K562 (cell line): ENCODE results near the gene RABGAP1L. TPM values are rescaled to one million over a fixed set of nuclear protein-coding genes. Genes with fewer than 3 reads are reported as not detected.

Experiments used
- ATAC-seq: fragments of 200-7000 bp; cut with Tn5 transposase; 3 replicates; pipeline ENCODE4 v1.9.1; 2020; ENCODE audit warnings: moderate library complexity
- BruUV-seq: library from RNA; stranded (reverse); fragments of 400-500 nt; replicated peaks from 2 replicates; lab custom pipeline; 2021; lab: Mats Ljungman, UMichigan
- CTCF ChIA-PET: fragments of 300-600 bp; formaldehyde crosslinking; extraction: SDS; loops from one replicate; lab custom pipeline; 2021; ENCODE audit warnings: low intra/inter-chr PET ratio; lab: Yijun Ruan, JAX
- POLR2A ChIA-PET: fragments of 300-600, 350-650 bp; sonication (Branson Sonifier 250); formaldehyde crosslinking; extraction: SDS; loops from one replicate; lab custom pipeline; 2021; ENCODE audit warnings: antibody characterized with exemption, inconsistent platforms; lab: Yijun Ruan, JAX
- DNase-seq, 4 experiments: peaks; one replicate each; pipeline versions ENCODE4 v3.0.0 to v3.0.0-alpha.2; 2011 to 2018; ENCODE audit warnings: low spot score in 3 of 4, mixed read lengths in 3 of 4; ENCODE audit errors: extremely low read depth in 1 of 4
- FAIRE-seq: peaks from 2 replicates; lab custom pipeline; 2011; peaks lifted over from hg19 to GRCh38; lab: Jason Lieb, UNC
- H2AFZ ChIP-seq: 2 replicates; pipeline ENCODE4 v1.6.0; 2011; ENCODE audit warnings: low read depth, low read length, control low read depth, inconsistent platforms
- H3K27ac ChIP-seq: fragments of 200-600 bp; 3 replicates; pipeline ENCODE4 v1.8.0; 2011; ENCODE audit warnings: low read depth, mild to moderate bottlenecking, control low read depth, inconsistent platforms, low read length, moderate library complexity, mixed read lengths; ENCODE audit errors: extremely low read depth
- H3K27me3 ChIP-seq, 2 experiments: fragments of 300-600 bp in 1 of 2; 2 replicates in 1 of 2; 3 replicates in 1 of 2; pipeline versions ENCODE4 v1.6.0 to v1.8.0; 2011; ENCODE audit warnings: inconsistent platforms in 2 of 2, low read length in 2 of 2, mild to moderate bottlenecking in 1 of 2, mixed read lengths in 1 of 2, moderate library complexity in 1 of 2; ENCODE audit not compliant: control insufficient read depth in 2 of 2, insufficient read depth in 2 of 2
- H3K36me3 ChIP-seq: fragments of 300-600 bp; 3 replicates; pipeline ENCODE4 v1.8.0; 2011; ENCODE audit warnings: mild to moderate bottlenecking, low read length, inconsistent platforms; ENCODE audit not compliant: control insufficient read depth, insufficient read depth
- H3K4me1 ChIP-seq, 2 experiments: fragments of 200-600 bp in 1 of 2; replicated peaks in 1 of 2; 2 replicates in 1 of 2; 3 replicates in 1 of 2; pipeline versions ENCODE4 v1.5.1 to v1.8.0; 2011; ENCODE audit warnings: inconsistent platforms in 2 of 2, low read length in 2 of 2, mild to moderate bottlenecking in 1 of 2, mixed read lengths in 1 of 2, moderate library complexity in 1 of 2; ENCODE audit not compliant: control insufficient read depth in 2 of 2, insufficient read depth in 2 of 2
- H3K4me2 ChIP-seq: 2 replicates; pipeline ENCODE4 v1.6.1; 2011; ENCODE audit warnings: low read length, control low read depth, inconsistent platforms, mixed read lengths; ENCODE audit not compliant: insufficient read depth
- H3K4me3 ChIP-seq: fragments of 200-600 bp; sonication (generic), shearing (Covaris generic); 2 replicates; pipeline ENCODE4 v1.5.1; 2016; ENCODE audit warnings: control low read depth, inconsistent platforms
- H3K79me2 ChIP-seq: fragments of 200-600 bp; 3 replicates; pipeline ENCODE4 v1.8.0; 2011; ENCODE audit warnings: low read length, inconsistent platforms; ENCODE audit not compliant: control insufficient read depth, insufficient read depth
- H3K9ac ChIP-seq, 2 experiments: 2 replicates each; pipeline versions ENCODE4 v1.6.0 to v1.6.1; 2011; ENCODE audit warnings: low read depth in 2 of 2, low read length in 2 of 2, control low read depth in 1 of 2, inconsistent platforms in 1 of 2, mild to moderate bottlenecking in 1 of 2, mixed read lengths in 1 of 2; ENCODE audit not compliant: insufficient read depth in 1 of 2
- H3K9me1 ChIP-seq: one replicate; pipeline ENCODE4 v1.6.0; 2011; ENCODE audit warnings: inconsistent platforms, mild to moderate bottlenecking, low read length, moderate library complexity; ENCODE audit not compliant: control insufficient read depth, insufficient read depth
- H3K9me3 ChIP-seq: replicated peaks from 2 replicates; pipeline ENCODE4 v1.5.1; 2011; ENCODE audit warnings: low read depth, low read length, inconsistent platforms; ENCODE audit not compliant: control insufficient read depth, insufficient read depth
- H4K20me1 ChIP-seq: replicated peaks from 2 replicates; pipeline ENCODE4 v1.6.1; 2011; ENCODE audit warnings: low read length, inconsistent platforms, mixed read lengths; ENCODE audit not compliant: control insufficient read depth, insufficient read depth
- CREBBP ChIP-seq: IDR thresholded peaks from one replicate; pipeline ENCODE4 v1.6.1; 2012; ENCODE audit warnings: low read depth, mild to moderate bottlenecking, control low read depth, inconsistent platforms, low read length
- CTBP1 ChIP-seq: fragments of 450-650 bp; IDR thresholded peaks from 2 replicates; pipeline ENCODE4 v1.6.1; 2016; ENCODE audit warnings: borderline replicate concordance
- ELK3 ChIP-seq: fragments of 450-650 bp; formaldehyde crosslinking; IDR thresholded peaks from 2 replicates; pipeline ENCODE4 v1.4.0; 2020; ENCODE audit warnings: mild to moderate bottlenecking
- MTA1 ChIP-seq: fragments of 450-650 bp; IDR thresholded peaks from 2 replicates; pipeline ENCODE4 v1.6.1; 2017; ENCODE audit warnings: borderline replicate concordance
- PBX2 ChIP-seq, 2 experiments: IDR thresholded peaks in 1 of 2; conservative IDR thresholded peaks in 1 of 2; 2 replicates each; pipeline ENCODE4 v1.6.1; 2016; ENCODE audit warnings: low read depth in 2 of 2, mild to moderate bottlenecking in 1 of 2, missing compliant biosample characterization in 1 of 2, missing genetic modification characterization in 1 of 2, moderate library complexity in 1 of 2
- PRDM10 ChIP-seq: fragments of 450-650 bp; IDR thresholded peaks from 2 replicates; pipeline ENCODE4 v1.6.1; 2018; ENCODE audit not compliant: partially characterized antibody
- RAD51 ChIP-seq: fragments of 450-650 bp; IDR thresholded peaks from 2 replicates; pipeline ENCODE4 v1.7.1; 2016; ENCODE audit warnings: low read depth, mild to moderate bottlenecking, borderline replicate concordance
- RUNX1 ChIP-seq: sonication (generic); IDR thresholded peaks from 2 replicates; pipeline ENCODE4 v1.6.1; 2016; ENCODE audit warnings: antibody characterized with exemption, low read depth
- SMARCA4 ChIP-seq: fragments of 450-650 bp; IDR thresholded peaks from 2 replicates; pipeline ENCODE4 v1.6.1; 2016
- TFAM ChIP-seq: fragments of 250-450 bp; sonication (Bioruptor Pico); conservative IDR thresholded peaks from 2 replicates; pipeline ENCODE4 v1.5.0; 2021; ENCODE audit warnings: mild to moderate bottlenecking, moderate library complexity
- ZNF174 ChIP-seq: fragments of 250-450 bp; sonication (Bioruptor Pico); IDR thresholded peaks from 2 replicates; pipeline ENCODE4 v1.4.0; 2020; ENCODE audit warnings: mild to moderate bottlenecking
- ZNF184 ChIP-seq: sonication (generic); formaldehyde crosslinking; IDR thresholded peaks from 2 replicates; pipeline ENCODE4 v1.5.0; 2020; ENCODE audit warnings: missing genetic modification reagents
- ZNF561 ChIP-seq: fragments of 450-650 bp; formaldehyde crosslinking; conservative IDR thresholded peaks from 2 replicates; pipeline ENCODE4 v1.4.0; 2020; ENCODE audit warnings: mild to moderate bottlenecking, moderate library complexity
- ZNF655 ChIP-seq: fragments of 250-450 bp; sonication (Bioruptor Pico); IDR thresholded peaks from 2 replicates; pipeline ENCODE4 v1.5.0; 2021
- WGBS: fragments of 100-300 bp; shearing (Covaris generic); methylation state at CpG from one replicate; pipeline ENCODE4 v1.1.6; 2016; ENCODE audit warnings: low coverage, mixed read lengths; ENCODE audit not compliant: insufficient coverage; ENCODE audit errors: missing lambda C conversion rate; 5-methylcytosine and 5-hydroxymethylcytosine counted together
- in situ Hi-C: fragments of 300-500 bp; cut with MboI; formaldehyde crosslinking; loops from 4 replicates; pipeline ENCODE4 v1.15.0; 2018; ENCODE audit warnings: inconsistent platforms, mixed read lengths
- intact Hi-C: fragments of 100-400 bp; cut with micrococcal nuclease; formaldehyde crosslinking; loops from 2 replicates; pipeline ENCODE4 v1.14.2; 2022
- polyA plus RNA-seq, 8 experiments: library from polyadenylated mRNA; depleted of rRNA in 4 of 8; stranded (reverse) in 5 of 8; unstranded in 3 of 8; fragments of >200 nt; fragmentation: Nextera tagmentation in 2 of 8; fragmentation: Illumina TruSeq in 1 of 8; extraction: Ambion mirVana in 2 of 8; extraction: Trizol in 1 of 8; gene quantifications; 2 replicates each; pipeline versions ENCODE4 v1.2.1 to v1.2.3, GENCODE V29; 2011 to 2014; ENCODE audit warnings: inconsistent platforms in 1 of 8, missing spikeins in 1 of 8
- total RNA-seq, 7 experiments: library from RNA; depleted of rRNA in 6 of 7; stranded (reverse); fragments of >200 nt in 6 of 7; fragmentation: Illumina TruSeq in 2 of 7; extraction: Trizol in 2 of 7; gene quantifications; 2 replicates each; pipeline versions ENCODE4 v1.2.1 to v1.2.3, GENCODE V29; 2011 to 2021; ENCODE audit warnings: low replicate concordance in 1 of 7

RABGAP1L gene
- total and polyA plus RNA-seq, 9 of the 15 experiments (the other 6 are each of a cell fraction or from before 2014, with no cell fraction given) = 16.5 to 44.9 (median 26.7) TPM

- in situ Hi-C loops = loop anchor here (5.0 kb wide), 1 partner anchor 87 kb away; no protein-coding TSS in a partner anchor
- Histone ChIP-seq H3K4me2 (no peak overlapping the region), H3K9ac (no peak overlapping the region), H4K20me1 (no peaks in the 10 kb centered on the region; the same call in 1 of the 2 replicates), H3K27me3 (peaks cover 55 to 63% of the 10 kb centered on the region in 2 experiments), H2AFZ (no peak overlapping the region), H3K36me3 (no peaks in the 10 kb centered on the region), H3K9me1 (no peaks in the 10 kb centered on the region), H3K79me2 (no peaks in the 10 kb centered on the region), H3K27ac (no peak overlapping the region), H3K4me1 (peaks cover 0 to 9% of the 10 kb centered on the region in 2 experiments; a peak in 1 of 5 replicates), H3K9me3 (no peaks in the 10 kb centered on the region), H3K4me3 (no peak overlapping the region)
- no TSS peak for BruUV-seq
- DNase-seq = no peak
- no peak for FAIRE-seq
- CTCF ChIA-PET = no interaction called here
- POLR2A ChIA-PET = interaction anchor here (0.6 to 2.1 kb wide), 4 partner anchors 13 to 239 kb away, joined by 3 to 5 read pairs (median 4); partner anchors contain the start of gene MRPS14
- intact Hi-C loops = no loop called here
- 0% methylated on average over 4 of the region's 4 CpGs for WGBS
- no peak for ATAC-seq
- TF ChIP-seq RUNX1 (no peak), ZNF174 (CRISPR knock-in tag) (no peak), ELK3 (CRISPR knock-in tag) (no peak), CREBBP (no peak), ZNF561 (no peak), MTA1 (no peak), PRDM10 (no peak), RAD51 (no peak), ZNF184 (no peak), SMARCA4 (no peak), CTBP1 (no peak), PBX2 (CRISPR knock-in tag; IDR thresholded peaks at IDR 0.05; ENCODE audit: low read depth) (no peak), PBX2 (tag; conservative IDR thresholded peaks at IDR 0.05; ENCODE audit: low read depth) (no peak), ZNF655 (CRISPR knock-in tag) (no peak), TFAM (no peak)
Measured at GRCh38 chr1:175040324-175040879, 881.1 kb downstream of the RABGAP1L start.
